GM19240 (cell line): ENCODE data around the gene PDE3B.
"Not testable (repeated sequence)": the region's sequence is repeated elsewhere in the genome, so short reads cannot be mapped to it uniquely, and the experiment has no call there.

Experiments
- DNase-seq: peaks from one replicate; pipeline ENCODE4 v3.0.0; 2011; ENCODE audit warnings: low spot score; ENCODE audit not compliant: insufficient read length

The PDE3B gene

GRCh38 chr11:14803846-14804245, 160.2 kb downstream of the PDE3B start:
- no peak for DNase-seq

GRCh38 chr11:14809466-14809865, 165.9 kb downstream of the PDE3B start:
- DNase-seq: no peak

- no peak for DNase-seq
Observed at GRCh38 chr11:14812757-14813156, 169.2 kb downstream of the PDE3B start.

DNA sequence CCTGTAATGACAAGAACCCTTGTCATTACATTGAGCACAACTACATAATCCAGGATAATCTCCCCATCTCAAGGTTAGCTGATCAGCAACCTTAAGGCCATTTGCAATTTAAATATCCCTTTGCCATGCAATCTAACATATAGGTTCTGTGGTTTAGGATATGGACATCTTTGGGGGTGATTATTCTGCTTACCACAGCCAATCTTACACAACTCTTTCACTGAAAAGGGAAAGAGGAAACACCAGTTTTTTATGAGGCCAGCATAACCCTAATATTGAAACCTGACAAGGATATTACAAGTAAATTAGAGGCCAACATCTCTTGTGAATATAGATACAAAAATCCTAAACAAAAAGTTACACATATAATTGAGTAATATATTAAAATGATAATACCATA, 169.9 kb downstream of the PDE3B start:
- no peak for DNase-seq

DNA sequence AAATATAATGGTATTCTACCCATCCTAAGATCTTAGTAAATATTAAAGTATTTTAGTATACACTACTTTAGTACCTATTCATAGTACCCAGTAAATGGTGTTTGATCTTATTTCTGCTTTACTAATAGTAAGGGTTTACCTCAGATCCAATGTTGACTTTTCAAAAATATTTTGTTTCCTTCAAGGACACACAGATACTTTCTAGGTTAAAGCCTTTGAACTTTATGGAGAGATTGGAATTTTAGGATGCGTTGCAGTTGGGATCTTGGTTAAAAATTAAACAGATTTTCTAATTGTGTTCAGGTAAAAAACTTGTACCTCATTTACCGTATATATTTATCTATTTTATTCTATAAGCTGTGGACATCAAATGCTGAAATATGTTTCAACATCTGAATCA, 175.2 kb downstream of the PDE3B start:
- no peak for DNase-seq

GRCh38 chr11:14819596-14819995, 176.0 kb downstream of the PDE3B start:
- DNase-seq: no peak

DNA sequence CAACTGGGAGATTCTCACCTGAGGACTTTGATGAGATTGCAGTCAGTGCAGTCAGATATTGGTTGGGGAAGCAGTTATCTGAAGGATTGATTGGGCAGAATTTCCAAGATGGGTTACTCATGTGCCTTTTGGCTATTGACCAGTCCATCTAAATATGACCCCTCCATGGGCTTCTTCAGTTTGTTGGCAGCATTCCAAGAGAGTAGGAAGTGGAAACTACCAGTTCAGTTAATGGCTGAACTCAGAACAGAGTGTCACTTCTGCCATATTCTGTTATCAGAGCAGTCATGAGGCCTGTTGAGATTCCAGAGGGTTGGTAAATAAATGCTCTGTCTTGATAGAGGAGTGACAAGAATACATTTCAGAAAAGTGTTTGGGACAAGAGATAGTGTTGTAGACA, 177.4 kb downstream of the PDE3B start:
- DNase-seq: no peak

DNA sequence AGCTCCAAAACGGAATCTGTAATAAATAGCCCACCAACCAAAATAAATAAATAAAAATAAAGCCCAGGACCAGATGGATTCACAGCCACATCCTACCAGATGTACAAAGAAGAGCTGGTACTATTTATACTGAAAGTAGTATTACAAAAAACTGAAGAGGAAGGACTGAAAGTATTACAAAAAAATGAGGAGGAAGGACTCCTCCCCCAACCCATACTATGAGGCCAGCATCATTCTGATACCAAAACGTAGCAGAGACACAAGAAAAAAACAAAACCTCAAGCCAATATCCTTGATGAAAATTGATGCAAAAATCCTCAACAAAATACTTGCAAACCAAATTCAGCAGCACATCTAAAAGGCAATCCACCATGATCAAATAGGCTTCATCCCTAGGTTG, 183.0 kb downstream of the PDE3B start:
- no peak for DNase-seq

- DNase-seq: no peak
Observed at GRCh38 chr11:14835496-14836492, 192.2 kb downstream of the PDE3B start.

- DNase-seq: no peak
Observed at GRCh38 chr11:14842002-14842401, 198.4 kb downstream of the PDE3B start.

GRCh38 chr11:14852571-14853177, 209.1 kb downstream of the PDE3B start:
- DNase-seq: no peak

DNA sequence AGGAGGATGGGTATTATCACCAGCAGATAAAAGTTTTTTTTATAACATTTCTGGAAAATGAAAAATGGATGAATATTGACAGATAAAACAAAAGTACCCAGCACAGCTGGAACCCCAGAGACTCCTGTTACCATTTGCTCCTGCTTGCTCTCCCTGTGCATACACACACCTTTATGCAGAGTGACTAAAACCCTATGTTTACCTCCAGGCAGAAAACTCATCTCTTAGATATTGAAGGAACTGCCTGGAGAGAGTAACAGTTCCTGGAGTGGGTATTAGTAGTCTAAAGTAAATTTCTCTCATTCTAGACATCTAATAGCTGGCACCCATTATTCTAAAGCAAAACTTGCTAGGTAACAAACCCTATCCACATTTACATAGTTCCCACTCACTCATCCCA, 210.5 kb downstream of the PDE3B start:
- DNase-seq: no peak

- DNase-seq: no peak
Observed at GRCh38 chr11:14855890-14856289, 212.3 kb downstream of the PDE3B start.

DNA sequence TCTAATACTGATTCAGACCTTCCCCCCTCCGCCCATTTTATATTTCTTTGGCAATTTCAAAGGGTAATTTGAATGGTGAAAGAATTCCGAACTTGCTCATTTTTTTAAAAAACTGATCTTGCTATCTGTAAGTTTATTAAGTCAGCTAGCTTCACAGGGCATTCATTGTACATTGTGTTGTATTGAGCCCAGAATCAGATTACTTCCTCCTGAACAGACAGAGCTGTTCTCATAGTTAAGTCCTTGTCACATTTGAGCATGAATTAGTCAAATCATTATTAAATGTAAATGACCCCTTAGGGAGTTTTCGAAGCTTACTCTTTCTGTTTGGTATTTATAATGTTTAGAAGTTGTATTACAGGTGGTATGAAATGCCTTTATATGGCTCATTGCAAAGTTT, 214.0 kb downstream of the PDE3B start:
- no peak for DNase-seq

DNA sequence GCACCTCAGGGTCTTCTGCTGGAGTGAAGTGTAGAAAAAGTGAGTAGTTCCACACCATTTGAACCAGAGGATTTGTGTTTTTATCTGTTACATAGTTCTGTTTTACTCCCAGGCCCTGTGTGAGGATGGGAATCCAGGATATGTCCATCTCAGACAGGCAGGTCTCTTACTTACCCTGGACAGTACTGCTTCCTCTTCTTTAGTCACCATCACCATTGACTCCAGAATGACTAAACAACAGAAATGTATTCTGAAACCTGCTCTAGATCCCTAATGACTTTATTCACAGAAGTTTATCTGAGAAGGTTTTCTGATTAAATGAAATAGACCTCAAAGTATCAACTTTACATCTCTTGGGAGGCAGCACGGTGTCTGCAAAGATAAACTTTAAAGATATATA, 214.8 kb downstream of the PDE3B start:
- no peak for DNase-seq

GRCh38 chr11:14860511-14860910, 216.9 kb downstream of the PDE3B start:
- no peak for DNase-seq

GRCh38 chr11:14861680-14862079, 218.1 kb downstream of the PDE3B start:
- DNase-seq: no peak

GRCh38 chr11:14863775-14864174, 220.2 kb downstream of the PDE3B start:
- DNase-seq: not testable (repeated sequence)

DNA sequence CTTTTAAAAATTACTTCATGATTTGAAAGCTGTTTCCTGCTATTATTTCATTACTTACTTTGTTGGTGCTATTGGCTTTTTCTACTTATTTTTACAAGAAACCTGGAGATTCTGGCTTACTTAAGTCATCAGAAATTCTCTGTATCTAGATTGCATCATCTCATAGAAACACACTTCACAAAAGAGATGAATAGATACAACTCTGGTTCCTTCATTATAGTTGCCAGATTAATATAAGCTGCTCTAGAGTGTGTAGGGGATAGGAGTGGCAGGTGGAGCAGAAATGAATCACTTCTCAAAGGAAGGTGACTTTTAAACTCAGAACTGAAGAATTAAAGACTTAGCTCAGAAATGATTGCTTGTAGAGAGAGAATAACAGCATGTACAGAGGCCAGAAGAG, 228.4 kb downstream of the PDE3B start:
- no peak for DNase-seq

GRCh38 chr11:14873632-14874031, 230.0 kb downstream of the PDE3B start:
- DNase-seq: no peak

- DNase-seq: no peak
Observed at GRCh38 chr11:14875163-14875562, 231.6 kb downstream of the PDE3B start.

DNA sequence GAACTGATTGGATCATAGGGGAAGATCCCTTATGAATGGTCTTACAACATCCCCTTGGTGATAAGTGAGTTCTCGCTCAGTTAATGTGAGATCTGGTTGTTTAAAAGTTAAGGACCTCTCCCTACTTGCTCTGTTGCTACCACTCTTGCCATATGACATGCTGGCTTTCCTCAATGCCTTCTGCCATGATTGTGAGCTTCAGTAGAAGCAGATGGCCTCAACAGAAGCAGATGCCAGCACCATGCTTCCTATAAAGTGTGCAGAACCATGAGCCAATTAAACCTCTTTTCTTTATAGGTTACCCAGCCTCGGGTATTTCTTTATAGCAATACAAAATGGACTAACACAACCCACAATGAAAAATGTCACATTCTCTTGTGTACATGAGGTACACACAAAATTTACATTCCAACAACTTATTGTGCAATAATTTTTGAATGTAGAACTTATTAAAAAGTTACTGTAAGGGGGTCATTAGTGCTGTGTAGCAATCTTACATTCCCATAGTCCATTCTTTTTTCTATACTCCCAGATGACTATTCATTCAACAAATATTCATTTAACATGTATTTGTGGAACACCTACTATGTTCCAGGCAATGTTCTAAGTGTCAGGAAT, 238.1 kb downstream of the PDE3B start:
- no peak for DNase-seq
